Gastrocnemius medialis (tissue), 4 donors: Measurements from ENCODE around the gene TMEM91.

ENCODE experiments used
- POLR2A ChIP-seq, 2 donors: fragments of 450-650 bp; IDR thresholded peaks; one replicate each; pipeline ENCODE4 v1.6.1; 2017; ENCODE audit warnings: antibody characterized with exemption in 2 of 2, mild to moderate bottlenecking in 2 of 2, moderate library complexity in 2 of 2
- TF ChIP-seq, protein P1 (sequence below), 5 experiments: fragments of 450-650 bp in 3 of 5; fragments of 200-600 bp in 2 of 5; sonication (generic) in 2 of 5; IDR thresholded peaks in 4 of 5; conservative IDR thresholded peaks in 1 of 5; 1 replicate in 4 of 5; 2 replicates in 1 of 5; pipeline ENCODE4 v1.5.1; 2016 to 2019; ENCODE audit warnings: antibody characterized with exemption in 5 of 5, mild to moderate bottlenecking in 3 of 5, moderate library complexity in 3 of 5

DNA sequence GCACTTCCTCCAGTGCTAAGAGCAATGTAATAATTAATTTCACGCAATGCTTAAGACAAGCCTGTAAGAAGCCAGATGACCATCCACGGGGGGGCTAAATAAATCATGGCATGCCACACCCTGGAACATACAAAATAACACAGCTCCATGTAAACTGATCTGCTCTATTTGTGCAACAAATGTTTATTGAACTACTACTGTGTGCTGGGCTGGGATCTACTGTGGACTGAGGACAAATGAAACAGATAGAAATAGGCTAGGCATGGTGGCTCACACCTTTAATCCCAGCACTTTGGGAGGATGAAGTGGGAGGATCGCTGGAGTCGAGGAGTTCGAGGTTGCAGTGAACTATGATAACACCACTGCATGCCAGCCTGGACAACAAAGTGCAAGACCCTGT lies 43.9 kb upstream of the TMEM91 start:
- TF ChIP-seq, protein P1, sequence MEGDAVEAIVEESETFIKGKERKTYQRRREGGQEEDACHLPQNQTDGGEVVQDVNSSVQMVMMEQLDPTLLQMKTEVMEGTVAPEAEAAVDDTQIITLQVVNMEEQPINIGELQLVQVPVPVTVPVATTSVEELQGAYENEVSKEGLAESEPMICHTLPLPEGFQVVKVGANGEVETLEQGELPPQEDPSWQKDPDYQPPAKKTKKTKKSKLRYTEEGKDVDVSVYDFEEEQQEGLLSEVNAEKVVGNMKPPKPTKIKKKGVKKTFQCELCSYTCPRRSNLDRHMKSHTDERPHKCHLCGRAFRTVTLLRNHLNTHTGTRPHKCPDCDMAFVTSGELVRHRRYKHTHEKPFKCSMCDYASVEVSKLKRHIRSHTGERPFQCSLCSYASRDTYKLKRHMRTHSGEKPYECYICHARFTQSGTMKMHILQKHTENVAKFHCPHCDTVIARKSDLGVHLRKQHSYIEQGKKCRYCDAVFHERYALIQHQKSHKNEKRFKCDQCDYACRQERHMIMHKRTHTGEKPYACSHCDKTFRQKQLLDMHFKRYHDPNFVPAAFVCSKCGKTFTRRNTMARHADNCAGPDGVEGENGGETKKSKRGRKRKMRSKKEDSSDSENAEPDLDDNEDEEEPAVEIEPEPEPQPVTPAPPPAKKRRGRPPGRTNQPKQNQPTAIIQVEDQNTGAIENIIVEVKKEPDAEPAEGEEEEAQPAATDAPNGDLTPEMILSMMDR (IDR thresholded peaks at IDR 0.05 in 4 of 5, conservative IDR thresholded peaks at IDR 0.05 in 1 of 5): no peak
- TF ChIP-seq POLR2A (IDR thresholded peaks at IDR 0.05): no peak
